HCT116 (cell line): ENCODE measurements around the gene CFAP74. TPM values are rescaled to one million over a fixed set of nuclear protein-coding genes. Genes with fewer than 3 reads are reported as not detected.
A peak's percentile ranks its signal among the peaks of the same experiment; 100 is the strongest.

ENCODE experiments used
- ATAC-seq: fragments of 200-7000 bp; cut with Tn5 transposase; 2 replicates; pipeline ENCODE4 v1.9.1; 2020; ENCODE audit warnings: mild to moderate bottlenecking, moderate library complexity
- BruUV-seq: library from RNA; stranded (reverse); fragments of 400-500 nt; replicated peaks from 2 replicates; lab custom pipeline; 2021; lab: Mats Ljungman, UMichigan
- CTCF ChIA-PET: fragments of 300-600 bp; sonication (Branson Sonifier 250); formaldehyde crosslinking; loops from one replicate; lab custom pipeline; 2021; ENCODE audit warnings: antibody characterized with exemption; lab: Charles Lee
- POLR2A ChIA-PET: fragments of 300-600, 350-600 bp; sonication (Branson Sonifier 250); formaldehyde crosslinking; loops from one replicate; lab custom pipeline; 2021; ENCODE audit warnings: antibody characterized with exemption; lab: Charles Lee
- RAD21 ChIA-PET, 2 experiments: fragments of 300-600 bp; sonication (Branson Sonifier 250); formaldehyde crosslinking; loops; one replicate each; lab custom pipeline; 2023; ENCODE audit warnings: low total read pairs in 2 of 2; ENCODE audit not compliant: uncharacterized antibody in 2 of 2, unreplicated experiment in 2 of 2, low non-redundant PET in 1 of 2; lab: Charles Lee
- DNase-seq: peaks from one replicate; pipeline ENCODE4 v3.0.0-alpha.2; 2010; ENCODE audit warnings: low read depth, low spot score
- H2AFZ ChIP-seq: fragments of 200-600 bp; shearing (Covaris generic), sonication (generic); 2 replicates; pipeline ENCODE4 v1.6.1; 2017; ENCODE audit warnings: low read depth, mixed run types, mixed read lengths, antibody characterized with exemption, low read length; ENCODE audit not compliant: poor library complexity, severe bottlenecking
- H3K27ac ChIP-seq: 2 replicates; pipeline ENCODE4 v1.5.1; 2012; ENCODE audit warnings: low read depth, low read length
- H3K27me3 ChIP-seq: fragments of 200-600 bp; sonication (generic); 2 replicates; pipeline ENCODE4 v1.6.1; 2016; ENCODE audit warnings: mixed run types, low read length, mixed read lengths; ENCODE audit not compliant: insufficient read depth
- H3K36me3 ChIP-seq, 2 experiments: fragments of 200-500 bp in 1 of 2; fragments of 200-600 bp in 1 of 2; sonication (Bioruptor generic) in 1 of 2; sonication (generic) in 1 of 2; 2 replicates each; pipeline versions ENCODE4 v1.5.1 to v1.6.1; 2014 to 2016; ENCODE audit warnings: low read length in 2 of 2, inconsistent platforms in 1 of 2, mixed read lengths in 1 of 2, mixed run types in 1 of 2; ENCODE audit not compliant: insufficient read depth in 2 of 2, control insufficient read depth in 1 of 2
- H3K4me1 ChIP-seq, 2 experiments: fragments of 200-600 bp in 1 of 2; sonication (generic) in 1 of 2; 2 replicates each; pipeline versions ENCODE4 v1.5.1 to v1.6.1; 2012 to 2017; ENCODE audit warnings: low read length in 2 of 2, inconsistent platforms in 1 of 2, mild to moderate bottlenecking in 1 of 2, mixed read lengths in 1 of 2, mixed run types in 1 of 2, moderate library complexity in 1 of 2; ENCODE audit not compliant: insufficient read depth in 2 of 2, control insufficient read depth in 1 of 2
- H3K4me2 ChIP-seq: fragments of 200-600 bp; sonication (generic); 2 replicates; pipeline ENCODE4 v1.6.1; 2017; ENCODE audit warnings: mixed run types, low read length, mixed read lengths
- H3K4me3 ChIP-seq, 2 experiments: fragments of 200-600 bp in 1 of 2; sonication (generic) in 1 of 2; replicated peaks in 1 of 2; 2 replicates each; pipeline ENCODE4 v1.5.1; 2011 to 2016; ENCODE audit warnings: low read length in 2 of 2, control low read depth in 1 of 2, low read depth in 1 of 2, mild to moderate bottlenecking in 1 of 2, mixed read lengths in 1 of 2, mixed run types in 1 of 2
- H3K79me2 ChIP-seq: fragments of 200-600 bp; sonication (generic); 2 replicates; pipeline ENCODE4 v1.6.1; 2017; ENCODE audit warnings: mild to moderate bottlenecking, mixed run types, low read length, moderate library complexity, mixed read lengths; ENCODE audit not compliant: insufficient read depth
- H3K9ac ChIP-seq: fragments of 200-600 bp; sonication (generic); 2 replicates; pipeline ENCODE4 v1.6.1; 2016; ENCODE audit warnings: low read length, mixed read lengths
- H3K9me2 ChIP-seq: fragments of 200-600 bp; sonication (generic), shearing (Covaris generic); 2 replicates; pipeline ENCODE4 v1.6.1; 2017; ENCODE audit warnings: mixed run types, mild to moderate bottlenecking, moderate library complexity; ENCODE audit not compliant: insufficient read depth
- H3K9me3 ChIP-seq, 2 experiments: fragments of 200-500 bp in 1 of 2; fragments of 200-600 bp in 1 of 2; sonication (Bioruptor generic) in 1 of 2; sonication (generic) in 1 of 2; 2 replicates each; pipeline ENCODE4 v1.6.1; 2014 to 2017; ENCODE audit warnings: low read length in 2 of 2, mixed read lengths in 2 of 2, inconsistent platforms in 1 of 2, low read depth in 1 of 2, mild to moderate bottlenecking in 1 of 2, mixed run types in 1 of 2, moderate library complexity in 1 of 2; ENCODE audit not compliant: control insufficient read depth in 1 of 2, insufficient read depth in 1 of 2
- H4K20me1 ChIP-seq: fragments of 200-600 bp; sonication (generic), shearing (Covaris generic); 2 replicates; pipeline ENCODE4 v1.6.1; 2017; ENCODE audit warnings: mixed run types, mild to moderate bottlenecking, moderate library complexity; ENCODE audit not compliant: insufficient read depth
- CBX3 ChIP-seq: IDR thresholded peaks from 2 replicates; pipeline ENCODE4 v1.6.1; 2012; ENCODE audit warnings: low read depth
- EZH2phosphoT487 ChIP-seq: fragments of 200-600 bp; IDR thresholded peaks from 2 replicates; pipeline ENCODE4 v1.6.1; 2018; ENCODE audit warnings: antibody characterized with exemption, borderline replicate concordance
- JUND ChIP-seq: IDR thresholded peaks from 2 replicates; pipeline ENCODE4 v1.6.1; 2012
- POLR2AphosphoS5 ChIP-seq: IDR thresholded peaks from 2 replicates; pipeline ENCODE4 v1.6.1; 2011; ENCODE audit warnings: mild to moderate bottlenecking, low read depth, low read length, moderate library complexity
- RAD21 ChIP-seq: IDR thresholded peaks from 2 replicates; pipeline ENCODE4 v1.6.1; 2012; ENCODE audit warnings: low read depth, mild to moderate bottlenecking
- SRF ChIP-seq: IDR thresholded peaks from 2 replicates; pipeline ENCODE4 v1.6.1; 2012; ENCODE audit warnings: low read depth
- intact Hi-C: fragments of 100-400 bp; cut with micrococcal nuclease; formaldehyde crosslinking; loops from 2 replicates; pipeline ENCODE4 v1.10.0; 2022
- total RNA-seq: library from RNA; stranded (reverse); gene quantifications from one replicate; pipeline ENCODE4 v1.2.1, GENCODE V29; 2021; ENCODE audit not compliant: unreplicated experiment
- TF ChIP-seq, protein P1 (sequence below): IDR thresholded peaks from 2 replicates; pipeline ENCODE4 v1.6.1; 2011; ENCODE audit warnings: mild to moderate bottlenecking, low read length, moderate library complexity; ENCODE audit not compliant: insufficient replicate concordance; ENCODE audit errors: extremely low read depth
- TF ChIP-seq, protein P2 (sequence below): IDR thresholded peaks from 2 replicates; pipeline ENCODE4 v1.6.1; 2012

The CFAP74 gene
- total RNA-seq, 1 experiment from 2014 or later = 4.9 TPM

DNA sequence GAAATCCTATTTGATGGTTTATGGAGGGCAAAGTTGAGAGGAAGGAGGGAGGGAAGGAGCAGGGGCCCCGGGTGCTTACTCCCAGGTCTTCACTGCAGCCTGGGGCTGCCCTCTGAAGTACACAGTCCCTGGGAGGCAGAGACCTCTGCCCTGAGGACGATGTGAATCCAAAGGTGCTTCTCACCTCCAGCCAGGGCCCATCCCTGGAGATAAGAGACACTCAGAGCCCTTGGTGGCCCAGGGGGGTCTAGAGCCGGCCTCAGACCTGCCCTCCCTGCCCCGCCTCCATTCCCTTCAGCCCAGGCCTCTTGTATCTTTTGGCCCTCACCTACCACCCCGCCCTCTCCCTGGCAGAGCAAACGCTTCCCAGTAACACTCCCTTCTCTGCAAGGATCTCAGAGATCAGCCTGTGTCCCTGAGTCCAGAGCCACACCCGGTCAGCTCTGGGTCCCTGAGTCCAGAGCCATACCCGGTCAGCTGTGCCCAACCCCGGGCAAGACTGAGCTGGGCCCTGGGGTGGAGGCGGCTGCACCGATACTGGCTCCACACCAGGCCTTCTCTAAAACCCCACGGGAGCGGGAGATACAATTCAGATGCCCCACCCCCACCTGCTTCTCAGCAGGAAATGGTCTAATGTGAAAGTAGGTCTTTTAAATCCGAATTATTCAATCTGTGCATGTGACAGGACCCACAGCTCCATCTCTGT lies 109.1 kb downstream of the CFAP74 start (continued):
- TF ChIP-seq, protein P1, sequence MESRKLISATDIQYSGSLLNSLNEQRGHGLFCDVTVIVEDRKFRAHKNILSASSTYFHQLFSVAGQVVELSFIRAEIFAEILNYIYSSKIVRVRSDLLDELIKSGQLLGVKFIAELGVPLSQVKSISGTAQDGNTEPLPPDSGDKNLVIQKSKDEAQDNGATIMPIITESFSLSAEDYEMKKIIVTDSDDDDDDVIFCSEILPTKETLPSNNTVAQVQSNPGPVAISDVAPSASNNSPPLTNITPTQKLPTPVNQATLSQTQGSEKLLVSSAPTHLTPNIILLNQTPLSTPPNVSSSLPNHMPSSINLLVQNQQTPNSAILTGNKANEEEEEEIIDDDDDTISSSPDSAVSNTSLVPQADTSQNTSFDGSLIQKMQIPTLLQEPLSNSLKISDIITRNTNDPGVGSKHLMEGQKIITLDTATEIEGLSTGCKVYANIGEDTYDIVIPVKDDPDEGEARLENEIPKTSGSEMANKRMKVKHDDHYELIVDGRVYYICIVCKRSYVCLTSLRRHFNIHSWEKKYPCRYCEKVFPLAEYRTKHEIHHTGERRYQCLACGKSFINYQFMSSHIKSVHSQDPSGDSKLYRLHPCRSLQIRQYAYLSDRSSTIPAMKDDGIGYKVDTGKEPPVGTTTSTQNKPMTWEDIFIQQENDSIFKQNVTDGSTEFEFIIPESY = no peak
- TF ChIP-seq RAD21 = no peak

- Histone ChIP-seq H3K9me2 (no peaks in the 10 kb centered on the region), H3K36me3 (no peaks in the 10 kb centered on the region), H4K20me1 (peaks cover 4% of the 10 kb centered on the region; the same call in 1 of the 2 replicates), H3K9me3 (no peaks in the 10 kb centered on the region), H3K4me1 (peaks cover 34 to 55% of the 10 kb centered on the region in 2 experiments), H3K9ac (no peak overlapping the region; the same call in 1 of the 2 replicates), H3K4me2 (peak overlapping the region; percentile 37), H2AFZ (no peak overlapping the region), H3K27me3 (no peaks in the 10 kb centered on the region), H3K27ac (peak overlapping the region; percentile 6; the same call in 1 of the 2 replicates), H3K4me3 (no peak overlapping the region), H3K79me2 (peaks cover 13% of the 10 kb centered on the region)
- no TSS peak for BruUV-seq
- DNase-seq (no peak), ATAC-seq (no peak)
- RAD21 ChIA-PET = no interaction called here
- POLR2A ChIA-PET = interaction anchor here (1.1 kb wide), 1 partner anchor 12 kb away, joined by 3 read pairs; no protein-coding TSS in a partner anchor
- TF ChIP-seq JUND = no peak
- TF ChIP-seq, protein P2, sequence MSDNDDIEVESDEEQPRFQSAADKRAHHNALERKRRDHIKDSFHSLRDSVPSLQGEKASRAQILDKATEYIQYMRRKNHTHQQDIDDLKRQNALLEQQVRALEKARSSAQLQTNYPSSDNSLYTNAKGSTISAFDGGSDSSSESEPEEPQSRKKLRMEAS = no peak
- TF ChIP-seq POLR2AphosphoS5 = no peak; the same call in 1 of the 2 replicates
- no peak for TF ChIP-seq SRF
- no peak for TF ChIP-seq EZH2phosphoT487
- no peak for TF ChIP-seq CBX3
- CTCF ChIA-PET = no interaction called here
- intact Hi-C loops = no loop called here
These were observed 109.6 kb downstream of the CFAP74 start for GRCh38 chr1:1893997-1894353.
